ENCODE results near the gene BCAS4. TPM values are rescaled to one million over a fixed set of nuclear protein-coding genes. Genes with fewer than 3 reads are reported as not detected.

Gene BCAS4
- total RNA-seq, 1 experiment from 2014 or later = 34.8 TPM

DNA sequence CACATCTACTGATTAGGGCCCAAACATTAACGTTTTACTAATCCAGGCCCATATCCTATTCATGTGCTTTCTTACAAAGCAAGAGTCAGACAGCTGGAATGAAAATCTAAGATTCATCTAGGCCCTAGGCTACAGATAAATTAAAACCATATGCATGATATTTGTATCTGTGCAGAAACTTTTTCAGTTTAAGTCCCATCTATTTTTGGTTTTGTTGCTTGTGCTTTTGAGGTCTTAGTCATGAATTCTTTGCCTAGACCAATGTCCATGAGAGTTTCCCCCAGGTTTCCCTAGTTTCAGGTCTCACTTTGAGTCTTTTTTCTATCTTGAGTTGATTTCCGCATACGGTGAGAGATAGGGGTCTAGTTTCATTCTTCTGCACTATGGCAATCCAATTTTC is 116.2 kb downstream of the BCAS4 start:
- Histone ChIP-seq H3K4me3 (ENCODE audit: low read depth in 2 of 2, low read length in 2 of 2) (no peak overlapping the region), H3K36me3 (ENCODE audit: control insufficient read depth, insufficient read depth, low read length) (peaks cover 8% of the 10 kb centered on the region; the same call in 1 of the 2 replicates), H3K9me3 (ENCODE audit: control insufficient read depth, insufficient read depth, low read depth, low read length) (no peaks in the 10 kb centered on the region), H3K4me1 (ENCODE audit: control insufficient read depth, insufficient read depth, low read length) (peaks cover 21% of the 10 kb centered on the region), H3K27ac (ENCODE audit: low read length) (no peak overlapping the region), H3K27me3 (ENCODE audit: control insufficient read depth, insufficient read depth, low read length) (no peaks in the 10 kb centered on the region)
- DNase-seq (ENCODE audit: low read depth, low spot score) (no peak), ATAC-seq (no peak)
- ChIA-PET CTCF (no interaction called here), POLR2A (interaction anchor here (0.6 to 0.7 kb wide), 2 partner anchors 21 to 74 kb away, joined by 3 to 5 read pairs; no protein-coding TSS in a partner anchor)
- TF ChIP-seq SIN3A (IDR thresholded peaks at IDR 0.05; ENCODE audit: borderline replicate concordance, insufficient read depth, low read depth, low read length) = no peak
- no peak for TF ChIP-seq POLR2AphosphoS5 (IDR thresholded peaks at IDR 0.05; ENCODE audit: low read depth, low read length)
- TF ChIP-seq, protein P1, sequence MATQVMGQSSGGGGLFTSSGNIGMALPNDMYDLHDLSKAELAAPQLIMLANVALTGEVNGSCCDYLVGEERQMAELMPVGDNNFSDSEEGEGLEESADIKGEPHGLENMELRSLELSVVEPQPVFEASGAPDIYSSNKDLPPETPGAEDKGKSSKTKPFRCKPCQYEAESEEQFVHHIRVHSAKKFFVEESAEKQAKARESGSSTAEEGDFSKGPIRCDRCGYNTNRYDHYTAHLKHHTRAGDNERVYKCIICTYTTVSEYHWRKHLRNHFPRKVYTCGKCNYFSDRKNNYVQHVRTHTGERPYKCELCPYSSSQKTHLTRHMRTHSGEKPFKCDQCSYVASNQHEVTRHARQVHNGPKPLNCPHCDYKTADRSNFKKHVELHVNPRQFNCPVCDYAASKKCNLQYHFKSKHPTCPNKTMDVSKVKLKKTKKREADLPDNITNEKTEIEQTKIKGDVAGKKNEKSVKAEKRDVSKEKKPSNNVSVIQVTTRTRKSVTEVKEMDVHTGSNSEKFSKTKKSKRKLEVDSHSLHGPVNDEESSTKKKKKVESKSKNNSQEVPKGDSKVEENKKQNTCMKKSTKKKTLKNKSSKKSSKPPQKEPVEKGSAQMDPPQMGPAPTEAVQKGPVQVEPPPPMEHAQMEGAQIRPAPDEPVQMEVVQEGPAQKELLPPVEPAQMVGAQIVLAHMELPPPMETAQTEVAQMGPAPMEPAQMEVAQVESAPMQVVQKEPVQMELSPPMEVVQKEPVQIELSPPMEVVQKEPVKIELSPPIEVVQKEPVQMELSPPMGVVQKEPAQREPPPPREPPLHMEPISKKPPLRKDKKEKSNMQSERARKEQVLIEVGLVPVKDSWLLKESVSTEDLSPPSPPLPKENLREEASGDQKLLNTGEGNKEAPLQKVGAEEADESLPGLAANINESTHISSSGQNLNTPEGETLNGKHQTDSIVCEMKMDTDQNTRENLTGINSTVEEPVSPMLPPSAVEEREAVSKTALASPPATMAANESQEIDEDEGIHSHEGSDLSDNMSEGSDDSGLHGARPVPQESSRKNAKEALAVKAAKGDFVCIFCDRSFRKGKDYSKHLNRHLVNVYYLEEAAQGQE (IDR thresholded peaks at IDR 0.05; ENCODE audit: insufficient read depth in 1 of 2, low read depth in 2 of 2, low read length in 1 of 2) = no peak
- TF ChIP-seq, protein P2, sequence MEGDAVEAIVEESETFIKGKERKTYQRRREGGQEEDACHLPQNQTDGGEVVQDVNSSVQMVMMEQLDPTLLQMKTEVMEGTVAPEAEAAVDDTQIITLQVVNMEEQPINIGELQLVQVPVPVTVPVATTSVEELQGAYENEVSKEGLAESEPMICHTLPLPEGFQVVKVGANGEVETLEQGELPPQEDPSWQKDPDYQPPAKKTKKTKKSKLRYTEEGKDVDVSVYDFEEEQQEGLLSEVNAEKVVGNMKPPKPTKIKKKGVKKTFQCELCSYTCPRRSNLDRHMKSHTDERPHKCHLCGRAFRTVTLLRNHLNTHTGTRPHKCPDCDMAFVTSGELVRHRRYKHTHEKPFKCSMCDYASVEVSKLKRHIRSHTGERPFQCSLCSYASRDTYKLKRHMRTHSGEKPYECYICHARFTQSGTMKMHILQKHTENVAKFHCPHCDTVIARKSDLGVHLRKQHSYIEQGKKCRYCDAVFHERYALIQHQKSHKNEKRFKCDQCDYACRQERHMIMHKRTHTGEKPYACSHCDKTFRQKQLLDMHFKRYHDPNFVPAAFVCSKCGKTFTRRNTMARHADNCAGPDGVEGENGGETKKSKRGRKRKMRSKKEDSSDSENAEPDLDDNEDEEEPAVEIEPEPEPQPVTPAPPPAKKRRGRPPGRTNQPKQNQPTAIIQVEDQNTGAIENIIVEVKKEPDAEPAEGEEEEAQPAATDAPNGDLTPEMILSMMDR (IDR thresholded peaks at IDR 0.05) = no peak
- no peak for TF ChIP-seq TCF7L2 (IDR thresholded peaks at IDR 0.05; ENCODE audit: low read depth, low read length)
- no TSS peak for BruUV-seq (replicated peaks)
- in situ Hi-C loops (cut with HindIII; ENCODE audit: low pct_unique_long_range_greater_than_20kb, low sequenced_read_pairs) (no loop called here), intact Hi-C loops (cut with micrococcal nuclease; ENCODE audit: unreplicated experiment) (no loop called here)

DNA sequence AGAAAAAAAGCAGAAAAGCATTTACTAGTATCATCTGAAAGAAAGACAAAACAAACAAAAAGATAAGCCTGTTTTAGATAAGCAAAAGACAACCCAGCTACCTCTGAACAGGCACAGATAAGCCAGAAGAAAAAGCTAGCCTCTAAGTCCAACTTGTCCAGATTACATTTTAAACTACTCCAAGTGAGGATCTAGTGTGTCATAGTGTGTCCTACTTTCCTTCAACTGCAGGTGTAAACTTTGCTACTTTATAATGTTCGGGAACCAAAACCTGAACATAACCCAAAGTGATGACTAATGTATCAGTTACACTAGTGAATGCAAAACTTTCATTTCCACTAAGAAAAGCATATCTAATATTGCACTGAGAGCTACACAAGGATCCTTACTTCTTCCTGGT is 116.9 kb downstream of the BCAS4 start:
- in situ Hi-C loops (cut with HindIII; ENCODE audit: low pct_unique_long_range_greater_than_20kb, low sequenced_read_pairs) = no loop called here
- intact Hi-C loops (cut with micrococcal nuclease; ENCODE audit: unreplicated experiment) = no loop called here
- POLR2A ChIA-PET = interaction anchor here (0.6 to 0.7 kb wide), 2 partner anchors 74 to 124 kb away, joined by 4 to 5 read pairs; no protein-coding TSS in a partner anchor

More for the DNA sequence above, 116.9 kb downstream of the BCAS4 start:
- Histone ChIP-seq H3K4me3 (ENCODE audit: low read depth in 2 of 2, low read length in 2 of 2) (no peak overlapping the region), H3K9me3 (ENCODE audit: control insufficient read depth, insufficient read depth, low read depth, low read length) (no peaks in the 10 kb centered on the region), H3K27me3 (ENCODE audit: control insufficient read depth, insufficient read depth, low read length) (no peaks in the 10 kb centered on the region), H3K36me3 (ENCODE audit: control insufficient read depth, insufficient read depth, low read length) (peaks cover 8% of the 10 kb centered on the region; the same call in 1 of the 2 replicates), H3K4me1 (ENCODE audit: control insufficient read depth, insufficient read depth, low read length) (peaks cover 28% of the 10 kb centered on the region), H3K27ac (ENCODE audit: low read length) (no peak overlapping the region)
- ATAC-seq = no peak
- no peak for DNase-seq (ENCODE audit: low read depth, low spot score)
- no TSS peak for BruUV-seq (replicated peaks)
- CTCF ChIA-PET = no interaction called here
- TF ChIP-seq SIN3A (IDR thresholded peaks at IDR 0.05; ENCODE audit: borderline replicate concordance, insufficient read depth, low read depth, low read length) (no peak), TCF7L2 (IDR thresholded peaks at IDR 0.05; ENCODE audit: low read depth, low read length) (no peak), POLR2AphosphoS5 (IDR thresholded peaks at IDR 0.05; ENCODE audit: low read depth, low read length) (no peak)
- TF ChIP-seq, protein P2 (IDR thresholded peaks at IDR 0.05) = no peak
- TF ChIP-seq, protein P1 (IDR thresholded peaks at IDR 0.05; ENCODE audit: insufficient read depth in 1 of 2, low read depth in 2 of 2, low read length in 1 of 2) = no peak

All from Panc1 (cell line).